CD4-positive, alpha-beta T cell treated with Interleukin-6 at 100 ng/mL for 8 hours (primary cell): ENCODE data around the gene PAQR9.

ENCODE experiments used
- DNase-seq: peaks from one replicate; pipeline ENCODE4 v3.0.0-alpha.2; 2020; ENCODE audit warnings: mixed read lengths, low spot score

Gene PAQR9

DNA sequence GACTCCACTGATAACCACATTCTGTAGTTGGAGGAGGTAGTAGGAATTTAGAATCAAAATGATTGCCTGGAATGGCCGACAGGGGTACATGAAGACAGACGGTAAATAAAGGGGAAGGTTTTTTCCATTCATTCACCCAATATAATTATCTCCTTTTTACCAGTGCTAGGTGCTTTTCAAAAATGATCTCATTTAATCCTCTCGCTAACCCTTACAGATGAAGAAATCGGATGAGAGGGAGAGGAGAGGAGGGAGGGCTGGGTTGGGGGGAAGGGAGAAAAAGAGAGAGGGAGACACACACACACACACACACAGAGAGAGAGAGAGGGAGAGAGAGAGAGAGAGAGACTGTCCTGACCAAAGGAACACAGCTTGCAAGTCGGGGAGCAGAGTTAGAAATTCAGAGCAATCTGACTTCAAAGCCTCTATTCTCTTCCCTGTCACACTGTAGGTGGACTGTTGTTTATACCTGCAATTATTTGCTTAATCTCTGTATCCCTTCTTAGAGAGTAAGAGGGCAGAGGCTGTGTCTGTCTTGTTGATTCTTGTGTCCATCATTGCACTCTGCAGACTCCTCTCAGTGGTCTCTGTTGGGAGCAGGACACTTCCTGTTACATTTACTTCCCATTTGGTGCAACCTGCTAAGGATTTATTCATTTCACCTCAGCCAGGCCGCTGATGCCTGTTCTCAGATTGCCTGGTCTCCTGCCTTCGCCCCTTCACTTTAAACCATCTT lies 18.7 kb upstream of the PAQR9 start:
- DNase-seq, result no peak

- DNase-seq, result no peak
Observed at GRCh38 chr3:142981108-142981507, 17.6 kb upstream of the PAQR9 start.

DNA sequence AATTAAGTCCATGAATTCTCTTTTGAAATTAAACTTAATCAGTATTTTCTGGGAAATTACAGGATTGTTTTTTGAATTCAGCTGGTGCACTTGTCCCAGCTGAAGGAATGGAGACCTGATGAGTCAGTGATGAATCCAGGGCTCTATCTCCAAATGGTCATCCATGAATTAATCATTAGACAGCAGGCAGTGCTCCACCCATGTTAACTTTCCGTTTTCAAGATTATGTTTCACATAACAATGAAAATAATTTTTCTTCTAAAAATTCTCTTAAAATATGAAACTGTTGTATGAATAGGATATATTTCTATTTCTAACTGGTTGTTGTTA lies 13.9 kb upstream of the PAQR9 start:
- DNase-seq, result no peak

- DNase-seq, result no peak
Observed at GRCh38 chr3:142976621-142977398, 13.3 kb upstream of the PAQR9 start.

DNA sequence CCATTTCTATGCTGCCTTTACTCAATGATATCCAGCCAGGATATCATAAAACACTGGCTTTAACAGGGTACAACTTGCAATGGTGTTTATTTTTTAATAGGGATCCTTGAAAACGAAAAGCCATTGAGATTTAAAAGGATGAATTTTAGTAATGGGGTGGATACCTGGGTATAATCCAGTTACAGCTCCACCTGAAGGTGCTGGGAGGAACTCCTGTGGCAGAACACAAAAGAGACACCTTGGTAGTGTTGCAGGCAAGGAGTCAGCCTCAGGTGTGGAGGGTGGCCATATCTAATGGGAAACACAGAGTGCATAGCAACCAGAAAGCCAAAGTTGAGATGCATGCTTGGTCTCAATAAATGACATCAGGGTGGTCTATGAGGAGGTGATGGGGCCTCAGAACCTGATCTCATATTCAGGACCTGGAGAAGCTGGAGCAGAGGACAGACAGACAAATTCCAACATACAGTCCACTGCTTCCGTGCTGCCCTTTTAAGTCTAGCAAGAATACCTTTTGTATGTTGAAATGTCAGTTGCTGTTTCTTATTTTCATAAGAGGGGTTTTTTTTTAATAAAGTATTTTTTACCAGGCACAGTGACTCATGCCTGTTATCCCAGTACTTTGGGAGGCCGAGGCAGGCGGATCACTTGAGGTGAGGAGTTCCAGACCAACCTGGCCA lies 12.0 kb upstream of the PAQR9 start:
- DNase-seq, result no peak

DNA sequence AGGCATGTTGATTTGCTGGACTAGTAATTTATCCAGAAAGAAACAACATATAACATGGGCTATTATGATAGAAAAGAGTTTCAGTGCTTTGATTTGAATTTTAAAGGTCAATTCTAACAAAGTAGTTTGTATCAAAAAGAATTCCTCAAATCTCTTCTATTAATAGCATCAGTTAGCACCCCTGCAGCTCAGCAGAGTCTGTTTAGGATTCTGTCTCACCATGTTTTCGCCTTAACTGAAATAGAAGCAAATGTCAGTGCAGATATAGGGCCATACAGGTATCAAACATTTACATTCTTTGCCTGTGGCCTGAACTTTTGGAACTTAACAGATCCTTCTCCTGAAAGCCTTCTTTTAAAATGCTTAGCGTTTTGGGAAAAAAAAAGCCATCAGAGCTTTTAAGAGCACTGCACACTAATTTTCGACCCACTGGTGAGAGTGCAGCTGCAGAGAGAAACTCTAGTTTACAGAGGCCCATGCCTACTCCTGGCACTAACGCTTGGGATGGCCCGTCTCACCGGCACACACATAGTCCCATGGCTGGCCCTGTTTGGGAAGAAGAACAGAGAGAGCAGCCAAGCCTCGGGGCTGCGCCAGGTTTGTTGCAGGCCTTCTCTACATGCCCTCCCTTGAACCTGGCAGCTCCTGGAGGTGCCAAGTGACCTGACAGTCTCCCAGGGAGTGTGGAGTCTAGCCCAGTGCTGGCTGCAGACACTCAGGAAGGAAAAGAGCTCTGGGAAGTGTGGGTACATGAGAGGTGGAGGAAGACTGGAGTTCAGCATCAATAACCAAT lies 9.9 kb upstream of the PAQR9 start:
- no peak for DNase-seq

DNA sequence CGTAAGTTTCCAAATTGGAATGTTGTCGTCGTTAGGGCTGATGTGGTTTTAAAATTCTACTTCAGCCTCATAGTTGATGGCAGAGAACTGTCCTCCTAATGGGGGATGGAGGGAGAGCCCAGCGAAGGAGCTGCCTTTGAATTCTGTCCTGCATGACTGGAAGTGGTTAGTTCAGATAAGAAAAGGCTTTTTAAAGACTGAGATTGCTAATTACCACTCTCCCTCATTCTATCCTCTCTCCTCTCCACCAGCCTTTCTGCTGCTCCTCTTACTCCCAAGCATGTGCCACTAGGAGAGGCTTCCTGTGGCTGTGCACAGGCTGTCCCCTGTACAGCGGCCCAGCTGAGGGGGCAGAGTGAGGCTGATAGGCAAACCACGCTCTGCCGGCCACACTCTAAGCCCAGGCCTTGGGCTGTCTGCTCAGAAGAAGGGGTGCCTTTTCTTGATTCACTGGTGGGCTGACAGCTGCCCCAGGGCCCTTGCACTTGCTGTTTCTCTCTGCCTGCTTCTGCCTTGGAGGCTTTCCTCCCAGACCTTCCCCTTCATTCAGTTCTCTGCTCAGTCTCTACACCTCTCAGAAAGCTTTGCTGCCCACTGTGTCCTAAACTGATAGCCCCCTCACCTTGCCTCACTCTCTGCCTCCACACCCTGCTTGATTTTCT lies 8.7 kb upstream of the PAQR9 start:
- DNase-seq, result no peak

DNA sequence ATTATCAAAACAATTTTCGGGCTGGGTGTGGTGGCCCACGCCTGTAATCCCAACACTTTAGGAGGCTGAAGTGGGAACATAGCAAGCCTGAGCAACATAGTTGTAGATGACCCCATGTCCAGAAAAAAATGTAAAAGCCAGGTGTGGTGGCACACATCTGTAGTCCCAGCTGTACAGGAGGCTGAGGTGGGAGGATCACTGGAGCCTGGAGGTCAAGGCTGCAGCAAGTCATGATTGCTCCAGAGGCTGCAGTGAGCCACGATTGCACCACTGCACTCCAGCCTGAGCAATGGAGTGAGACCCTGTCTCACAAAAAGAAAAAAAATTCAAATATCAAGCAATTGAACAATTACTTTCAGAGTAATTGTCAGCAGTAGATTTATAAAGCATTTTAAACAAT lies 8.0 kb upstream of the PAQR9 start:
- DNase-seq, result no peak

DNA sequence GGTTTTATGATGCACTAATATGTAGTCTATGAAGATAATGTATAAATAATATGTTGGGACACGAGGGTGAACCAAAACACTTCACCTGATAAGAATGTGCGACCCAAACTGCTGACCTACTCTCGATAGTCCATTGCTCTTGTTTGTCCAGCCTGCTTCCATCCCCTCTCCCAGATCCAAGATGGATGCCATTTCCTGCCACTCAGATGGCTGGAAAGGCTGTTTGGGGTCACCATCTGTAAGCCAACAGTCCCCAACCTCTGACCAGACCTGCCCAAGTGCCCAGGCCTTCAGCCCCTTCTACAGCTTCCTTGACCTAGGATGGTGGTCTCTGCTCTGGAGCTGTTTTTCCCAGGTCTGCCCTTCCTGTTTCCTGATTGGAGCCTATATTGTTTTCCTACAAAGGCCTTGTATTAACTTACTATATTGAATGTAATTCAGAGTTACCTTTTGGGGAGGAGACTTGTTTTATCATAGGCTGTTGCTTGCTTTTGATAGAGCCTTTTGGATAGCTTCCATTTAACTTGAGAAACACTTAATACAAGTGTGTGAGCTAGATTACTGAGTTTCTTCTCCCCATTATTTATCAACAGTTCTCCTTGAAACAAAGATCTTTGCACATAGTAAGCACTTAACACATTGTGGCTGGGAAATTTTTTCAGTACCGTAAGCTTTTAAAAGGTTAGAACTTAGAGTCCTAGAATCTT lies 5.0 kb upstream of the PAQR9 start:
- no peak for DNase-seq

GRCh38 chr3:142966808-142967207 lies 3.3 kb upstream of the PAQR9 start:
- no peak for DNase-seq

GRCh38 chr3:142965581-142965980 lies 2.1 kb upstream of the PAQR9 start:
- DNase-seq, result no peak

- DNase-seq, result no peak
Observed at GRCh38 chr3:142963234-142963515, 299 bp downstream of the PAQR9 start.

GRCh38 chr3:142962520-142963233 lies 797 bp downstream of the PAQR9 start:
- DNase-seq, result no peak

DNA sequence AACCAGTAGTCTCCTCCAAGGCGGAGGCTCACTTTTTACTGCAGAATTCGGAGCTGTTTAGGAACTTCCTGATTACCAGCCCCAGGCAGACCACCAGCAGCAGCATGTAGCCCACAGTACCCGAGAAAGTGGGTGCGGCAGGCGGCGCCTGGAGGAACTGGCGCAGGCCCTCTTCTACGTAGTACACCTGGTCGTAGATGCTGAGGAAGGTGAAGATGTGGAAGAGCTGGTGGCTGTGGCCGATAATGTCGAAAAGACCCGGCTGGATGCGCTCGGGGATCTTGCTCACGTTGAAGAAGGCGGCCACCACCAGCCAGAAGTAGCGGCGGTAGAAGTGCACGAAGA lies 1.3 kb downstream of the PAQR9 start:
- DNase-seq, result no peak

DNA sequence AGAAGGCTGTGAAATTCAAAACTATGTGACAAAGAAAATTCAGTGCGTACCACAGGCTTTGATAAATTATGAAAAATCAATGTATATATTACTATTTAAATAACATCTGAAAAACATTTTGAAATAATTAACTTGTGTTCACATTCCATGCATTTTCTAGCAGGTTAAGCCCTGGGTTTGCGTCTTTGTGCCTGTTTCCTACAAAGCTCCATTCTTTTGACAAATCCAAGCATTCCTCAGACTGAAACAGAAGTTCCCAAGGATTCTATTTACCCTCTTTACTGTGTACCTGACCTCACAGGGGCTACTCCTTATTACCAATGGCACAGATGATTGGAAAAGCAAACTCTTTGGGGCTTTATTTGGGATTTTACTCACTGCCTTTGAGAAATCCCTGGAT lies 1.9 kb downstream of the PAQR9 start:
- no peak for DNase-seq

DNA sequence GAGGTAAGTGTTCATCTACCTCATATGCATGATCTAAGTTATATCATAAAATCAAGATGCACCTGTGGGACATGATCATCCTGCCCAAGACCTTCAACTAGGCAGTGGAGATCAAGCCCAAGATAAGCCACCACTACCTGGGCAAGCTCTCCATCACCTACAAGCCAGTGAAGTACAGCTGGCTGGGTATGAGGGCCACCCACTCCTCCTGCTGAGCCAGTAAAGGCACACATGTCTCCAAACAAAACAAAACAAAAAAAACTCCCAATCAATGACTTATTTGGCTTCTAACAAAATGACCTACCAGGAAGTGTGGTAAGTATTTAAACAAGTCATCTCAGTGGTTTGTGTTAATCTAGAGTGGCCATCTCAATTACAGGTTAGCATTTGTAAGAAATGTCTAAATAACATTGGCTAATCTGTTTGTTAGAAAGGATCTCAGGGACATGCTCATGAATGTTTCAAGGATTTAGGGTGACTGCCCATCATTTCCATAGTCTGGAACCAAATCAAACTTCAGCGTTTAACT lies 3.1 kb downstream of the PAQR9 start:
- DNase-seq, result no peak

DNA sequence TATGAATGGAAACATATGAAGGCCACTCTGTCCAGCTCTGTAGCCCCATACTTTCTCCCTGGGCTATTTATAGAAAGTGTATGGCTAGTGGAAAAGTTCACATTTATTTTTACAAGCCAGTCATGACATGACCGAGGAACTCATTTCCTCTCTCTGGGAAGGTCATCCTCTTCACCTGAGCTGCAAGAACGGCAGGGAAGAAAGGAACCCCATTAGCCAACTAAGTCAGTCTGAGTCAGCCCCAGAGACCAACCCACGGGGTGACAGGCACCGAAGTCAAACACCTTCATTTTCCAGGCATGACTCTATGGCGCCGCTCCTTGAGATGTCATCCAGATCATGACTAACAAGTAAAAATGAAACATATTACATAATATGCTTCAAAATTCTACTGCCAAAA lies 4.8 kb downstream of the PAQR9 start:
- no peak for DNase-seq

DNA sequence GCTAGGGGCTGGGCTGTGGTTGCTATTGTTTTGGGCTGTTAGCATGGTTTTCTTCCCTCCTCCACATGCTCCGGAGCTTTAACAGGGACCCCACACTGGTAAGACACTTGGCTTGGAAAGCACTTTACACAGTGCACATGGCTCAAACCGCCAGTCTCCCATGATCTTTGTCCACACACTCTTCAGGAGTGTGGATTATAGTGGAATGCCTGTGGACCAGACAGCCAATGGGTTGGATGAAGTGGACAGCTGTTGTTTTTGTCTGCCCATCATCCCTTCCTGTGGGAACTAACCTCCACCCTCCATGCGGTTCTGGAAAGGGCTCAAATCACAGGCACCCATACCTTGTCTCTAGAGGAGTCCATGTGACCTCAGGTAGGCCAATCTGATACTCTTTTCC lies 10.0 kb downstream of the PAQR9 start:
- no peak for DNase-seq

GRCh38 chr3:142952272-142953193 lies 10.9 kb downstream of the PAQR9 start:
- DNase-seq, result no peak

- DNase-seq, result no peak
Observed at GRCh38 chr3:142951794-142952193, 11.7 kb downstream of the PAQR9 start.
